Neural cell (in vitro differentiated cells): ENCODE results near the gene C1S.

Experiments used
- CTCF ChIP-seq: fragments of 450-650 bp; IDR thresholded peaks from 2 replicates; pipeline ENCODE4 v1.5.1; 2014; ENCODE audit warnings: antibody characterized with exemption, mild to moderate bottlenecking, moderate library complexity; ENCODE audit not compliant: poor library complexity, severe bottlenecking
- EP300 ChIP-seq: fragments of 450-650 bp; conservative IDR thresholded peaks from 2 replicates; pipeline ENCODE4 v1.6.1; 2014; ENCODE audit warnings: antibody characterized with exemption, mild to moderate bottlenecking, moderate library complexity; ENCODE audit not compliant: poor library complexity, severe bottlenecking
- EZH2 ChIP-seq: fragments of 200-600, 300-800 bp; shearing (Covaris generic), sonication (generic); IDR thresholded peaks from 2 replicates; pipeline ENCODE4 v1.6.1; 2014; ENCODE audit warnings: antibody characterized with exemption, low read length, borderline replicate concordance, mild to moderate bottlenecking; ENCODE audit not compliant: insufficient read depth, poor library complexity, severe bottlenecking
- MXI1 ChIP-seq: fragments of 450-650 bp; conservative IDR thresholded peaks from 2 replicates; pipeline ENCODE4 v1.6.1; 2014; ENCODE audit warnings: antibody characterized with exemption, mild to moderate bottlenecking; ENCODE audit not compliant: poor library complexity, severe bottlenecking
- POLR2AphosphoS5 ChIP-seq: IDR thresholded peaks from 2 replicates; pipeline ENCODE4 v1.6.1; 2012
- REST ChIP-seq: IDR thresholded peaks from 2 replicates; pipeline ENCODE4 v1.6.1; 2012; ENCODE audit warnings: borderline replicate concordance
- SMC3 ChIP-seq: fragments of 450-650 bp; conservative IDR thresholded peaks from 2 replicates; pipeline ENCODE4 v1.6.1; 2014; ENCODE audit warnings: antibody characterized with exemption, mild to moderate bottlenecking, moderate library complexity; ENCODE audit not compliant: poor library complexity
- TAF1 ChIP-seq: IDR thresholded peaks from 2 replicates; pipeline ENCODE4 v1.6.1; 2012; ENCODE audit warnings: low read depth

DNA sequence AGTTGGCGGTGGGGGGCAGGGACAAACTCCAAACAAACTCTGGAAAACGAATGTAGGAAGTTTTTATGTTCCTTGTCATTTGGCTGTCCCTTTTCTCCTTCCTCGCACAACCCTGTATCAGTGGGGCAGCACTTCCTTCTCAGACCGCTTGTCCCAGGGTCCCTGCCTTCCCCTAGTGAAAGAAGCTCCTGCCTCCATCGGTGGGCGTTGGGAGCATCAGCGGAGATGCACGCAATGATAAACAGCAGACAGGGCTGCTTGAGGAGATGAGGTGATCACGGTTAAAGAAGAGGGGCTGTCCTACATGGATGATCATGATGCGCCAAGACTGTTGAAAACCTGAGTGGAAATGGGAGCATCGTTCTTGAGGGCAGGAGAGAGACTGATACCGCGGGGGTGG lies 620 bp downstream of the C1S start:
- TF ChIP-seq POLR2AphosphoS5 (no peak), CTCF (no peak), REST (no peak), TAF1 (no peak), EZH2 (no peak), MXI1 (no peak), SMC3 (no peak), EP300 (no peak)
